ENCODE measurements around the gene ITIH6.
A peak's percentile ranks its signal among the peaks of the same experiment; 100 is the strongest.
"Not testable (repeated sequence)": the region's sequence is repeated elsewhere in the genome, so short reads cannot be mapped to it uniquely, and the experiment has no call there.

Gene ITIH6

DNA sequence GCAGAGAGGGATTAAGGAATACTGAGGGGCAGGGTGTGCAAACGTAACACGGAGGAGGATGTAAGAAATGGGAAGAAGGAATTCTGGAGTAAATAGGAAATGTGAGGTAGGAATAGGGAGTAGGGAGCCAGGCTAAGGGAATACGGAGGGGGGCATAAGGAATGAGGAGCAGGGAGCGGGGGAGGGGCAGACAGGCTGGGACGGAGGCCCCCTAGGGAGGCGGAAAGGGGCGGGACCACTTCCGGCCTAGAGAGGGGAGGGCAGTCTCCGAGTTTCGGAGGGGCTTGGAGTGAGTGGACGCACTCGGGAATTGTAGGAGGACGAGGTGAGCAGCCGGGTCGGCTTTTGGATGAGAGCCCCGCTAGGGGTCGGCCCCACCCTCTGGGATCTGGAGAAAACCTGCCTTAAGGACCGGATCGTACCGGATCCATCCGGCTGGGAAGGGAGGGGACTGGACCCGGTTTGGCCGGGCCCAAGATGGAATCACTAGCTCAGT is 10.1 kb upstream of the ITIH6 start:
- DNase-seq (ENCODE audit: low read depth, low spot score): peak; percentile 71

DNA sequence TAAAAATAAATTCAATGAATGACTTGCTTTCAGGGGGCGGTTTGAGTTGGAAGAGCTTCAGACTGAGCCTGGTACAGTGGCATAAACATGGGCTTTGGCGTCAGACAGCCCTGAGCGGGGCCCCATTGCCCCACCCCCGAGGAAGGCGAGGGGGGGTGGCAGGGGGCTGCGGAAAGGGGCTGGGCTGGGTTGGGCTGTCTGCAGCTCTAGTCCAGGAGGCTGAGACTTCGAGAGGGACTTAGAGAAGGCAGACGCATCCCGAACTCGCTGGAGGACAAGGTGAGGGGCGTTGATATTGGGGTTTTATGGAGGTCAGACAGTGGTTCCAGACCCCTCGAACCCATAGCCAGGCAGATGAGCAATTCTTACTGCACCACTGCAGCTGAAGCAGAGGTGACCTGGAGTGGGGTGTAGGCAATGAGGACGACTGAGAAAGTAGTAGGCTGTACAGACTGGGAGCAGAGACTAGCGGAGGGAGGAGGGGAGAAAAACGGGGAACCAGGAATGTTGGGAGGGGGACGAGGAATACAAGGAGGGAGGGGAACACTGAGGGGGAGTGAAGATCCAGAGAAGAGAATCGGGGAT is 9.6 kb upstream of the ITIH6 start, which contains the start of gene MAGED2:
MAGED2 (plus strand) TSS at position 222 of the 585 bp plus-strand sequence. CDS start 1,587 bp downstream, outside the sequence.
- peak; percentile 68 for DNase-seq (ENCODE audit: low read depth, low spot score)

DNA sequence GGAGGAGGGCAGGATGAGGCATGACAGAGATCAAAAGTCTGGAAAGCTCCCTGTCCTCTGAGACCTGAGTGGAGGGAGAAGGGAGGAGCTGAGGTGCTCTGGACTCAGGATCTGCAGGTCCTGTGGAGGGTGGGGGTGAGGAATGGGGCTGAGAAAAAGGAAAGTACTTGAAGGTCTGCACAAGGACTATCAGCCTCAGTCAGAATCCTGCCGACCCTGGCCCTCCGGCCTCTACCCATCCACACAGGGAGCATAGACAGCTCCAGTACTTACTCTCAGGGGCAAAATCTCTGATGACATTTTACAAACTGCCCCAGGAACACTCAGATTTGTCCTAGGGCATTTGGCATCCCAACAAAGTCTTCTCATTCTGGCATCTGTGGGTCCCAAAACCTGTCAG is 991 bp upstream of the ITIH6 start:
- DNase-seq (ENCODE audit: low read depth, low spot score): no peak

DNA sequence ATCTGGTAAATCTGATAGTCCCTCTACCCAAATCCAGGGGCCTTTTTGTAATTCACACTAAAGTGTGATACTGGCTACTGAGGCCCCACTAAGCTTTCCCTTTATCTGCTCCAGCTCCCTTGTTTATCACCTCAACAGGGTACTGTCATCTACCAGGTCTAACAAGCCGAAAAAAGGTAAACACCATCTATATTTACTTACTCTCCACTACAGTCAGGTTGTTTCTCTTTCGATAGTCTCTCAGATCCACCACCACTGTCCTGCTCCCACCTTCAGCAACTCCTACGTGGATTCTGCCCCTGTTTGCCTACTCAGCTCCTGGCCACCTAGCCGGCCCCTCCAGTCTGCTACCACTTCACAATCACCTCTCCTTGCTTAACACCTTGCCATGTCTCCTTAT is 3.3 kb downstream of the ITIH6 start:
- no peak for DNase-seq (ENCODE audit: low read depth, low spot score)

DNA sequence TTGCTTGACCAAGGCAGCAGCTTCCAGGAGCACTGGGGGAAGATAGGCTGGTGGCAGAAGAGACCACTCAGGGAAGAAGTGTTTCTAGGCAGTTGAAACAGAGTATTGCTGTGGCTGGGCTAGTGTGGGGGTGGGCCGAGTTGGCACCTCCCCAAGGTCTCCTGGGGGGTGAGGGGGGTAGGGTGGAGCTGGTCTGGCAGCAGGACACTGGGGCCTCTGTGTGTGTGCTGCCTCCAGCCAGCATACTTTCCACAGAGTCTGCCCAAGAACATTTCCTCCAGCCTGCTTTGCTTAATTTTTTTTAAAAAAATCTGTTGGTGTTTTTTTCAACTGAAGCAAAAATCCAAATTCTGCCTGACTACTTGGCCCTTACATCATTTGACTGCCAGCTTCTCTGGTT is 4.0 kb downstream of the ITIH6 start:
- DNase-seq (ENCODE audit: low read depth, low spot score): no peak

DNA sequence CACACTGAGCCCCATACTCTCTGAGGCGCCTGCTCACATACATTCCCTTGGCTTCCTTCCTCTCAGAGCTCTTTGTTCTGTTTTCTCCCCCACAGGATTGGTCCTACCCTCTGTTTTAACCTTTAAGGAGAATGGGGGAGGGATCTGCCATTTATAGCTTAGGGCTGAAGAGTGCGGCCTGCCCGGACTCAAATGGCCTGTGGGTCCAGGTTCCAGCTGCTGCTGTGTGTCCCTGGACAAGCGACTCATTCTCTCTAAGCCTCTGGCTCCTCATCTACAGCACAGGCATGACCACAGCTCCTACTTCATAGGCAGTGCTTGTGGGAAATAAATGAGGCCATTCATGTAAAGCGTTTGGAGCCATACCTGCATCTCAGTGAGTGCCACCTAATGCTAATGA is 8.7 kb downstream of the ITIH6 start:
- DNase-seq (ENCODE audit: low read depth, low spot score): not testable (repeated sequence)

DNA sequence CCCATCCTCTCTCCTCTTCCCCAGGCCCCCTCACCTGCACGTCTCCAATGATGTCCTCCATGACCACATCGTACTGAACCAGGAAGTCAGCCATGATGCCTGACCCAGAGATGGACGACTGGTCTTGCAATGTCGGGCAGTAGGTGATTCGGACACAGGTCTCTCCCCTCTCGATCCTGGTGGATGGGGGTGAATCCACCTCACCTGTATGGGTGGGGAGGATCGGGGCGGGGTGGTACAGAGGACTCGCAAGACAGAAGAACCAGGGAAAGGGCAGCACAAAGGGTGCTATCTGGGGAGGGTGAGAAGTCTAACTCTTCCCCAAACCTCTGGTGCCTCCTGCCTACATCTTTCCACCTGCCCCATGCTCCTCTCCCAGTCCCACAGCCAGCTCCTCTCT is 9.6 kb downstream of the ITIH6 start:
- DNase-seq (ENCODE audit: low read depth, low spot score): no peak

DNA sequence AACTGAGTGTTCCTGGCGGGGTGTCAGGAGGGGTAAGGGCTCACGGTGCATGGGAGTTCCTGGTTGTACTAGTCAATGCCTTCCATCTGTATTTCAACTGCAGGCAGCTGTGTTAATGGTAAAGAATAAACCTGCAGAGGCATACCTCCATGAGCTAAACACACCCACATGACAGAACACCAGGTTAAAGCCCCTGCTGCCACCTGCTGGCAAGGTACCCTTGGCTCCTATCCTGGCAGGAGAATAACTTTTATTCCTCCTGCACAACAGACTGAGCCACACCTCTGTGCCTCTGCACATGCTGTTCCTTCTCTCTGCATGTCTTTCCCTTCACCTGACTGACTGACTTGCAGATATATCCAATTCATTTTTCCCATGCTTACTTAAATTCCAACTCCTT is 11.1 kb downstream of the ITIH6 start:
- no peak for DNase-seq (ENCODE audit: low read depth, low spot score)

DNA sequence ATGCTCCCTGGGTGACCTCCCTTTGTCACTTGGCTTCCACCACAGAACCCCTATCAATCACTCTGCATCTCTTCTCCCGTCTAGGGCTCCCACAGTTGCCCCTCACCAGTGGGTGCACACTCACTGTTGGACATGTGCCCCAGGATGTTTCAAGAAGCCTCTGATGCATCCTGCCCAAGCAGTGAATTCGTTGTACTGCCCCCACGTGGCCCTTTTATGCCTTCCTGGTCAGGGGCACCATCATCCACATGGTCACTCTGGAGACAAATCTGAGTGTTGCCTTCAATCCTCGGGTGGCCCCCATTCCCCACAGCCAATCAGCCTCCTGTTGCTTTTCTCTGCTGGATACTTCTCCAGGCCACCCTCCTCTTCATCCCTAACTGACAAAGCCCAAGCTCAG is 12.2 kb downstream of the ITIH6 start:
- DNase-seq (ENCODE audit: low read depth, low spot score): no peak

DNA sequence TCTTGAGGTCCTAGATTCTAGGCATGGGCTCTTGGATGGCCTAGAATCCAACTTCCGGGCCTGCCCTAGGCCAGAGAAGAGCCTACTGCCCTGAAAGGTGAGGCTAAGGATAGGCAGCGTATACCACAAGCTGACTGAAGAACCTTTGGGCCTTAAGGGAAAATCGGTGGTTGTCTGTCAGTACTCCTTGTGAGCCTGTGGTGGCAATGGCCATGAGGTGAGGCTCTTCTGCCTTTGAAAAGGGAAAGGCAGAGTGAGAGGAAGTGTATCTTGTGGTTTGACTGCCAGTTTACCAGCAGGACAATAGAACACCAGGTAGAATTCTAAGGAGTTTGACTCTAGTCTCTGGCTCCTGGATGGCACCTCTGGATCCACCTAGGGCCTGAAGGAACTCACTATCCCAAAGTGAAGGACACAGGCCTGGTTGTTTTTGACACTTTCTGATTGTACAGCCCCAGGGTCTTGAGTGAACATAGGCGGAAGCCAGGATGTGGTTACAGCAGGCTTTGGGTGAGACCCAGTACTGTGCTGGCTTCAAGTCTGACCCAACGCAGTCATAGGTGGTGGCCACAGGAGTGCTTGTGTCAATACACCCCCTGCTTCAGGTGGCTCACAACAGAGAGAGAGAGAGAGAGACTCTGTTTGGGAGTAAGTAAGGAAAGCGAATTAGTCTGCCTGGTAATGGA is 20.9 kb downstream of the ITIH6 start:
- DNase-seq (ENCODE audit: low read depth, low spot score): no peak

DNA sequence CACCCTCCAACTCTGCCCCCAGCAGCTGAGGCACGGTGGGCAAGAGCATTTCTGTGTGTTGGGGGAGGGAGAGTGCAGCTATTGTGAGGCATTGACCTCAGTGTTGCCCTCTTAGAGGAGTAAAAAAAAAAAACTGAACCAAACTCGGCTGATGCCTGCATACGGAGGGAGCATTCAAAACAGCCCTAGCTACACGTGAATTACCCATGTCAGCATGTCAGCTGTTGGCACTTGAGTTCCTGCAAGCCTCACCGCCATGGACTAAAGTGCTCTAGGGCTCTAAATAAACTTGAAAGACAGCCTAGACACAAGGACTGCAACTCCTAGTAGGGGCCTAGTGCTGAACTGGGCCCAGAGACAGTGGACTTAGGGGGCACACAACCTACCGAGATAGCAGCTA is 22.0 kb downstream of the ITIH6 start:
- no peak for DNase-seq (ENCODE audit: low read depth, low spot score)

DNA sequence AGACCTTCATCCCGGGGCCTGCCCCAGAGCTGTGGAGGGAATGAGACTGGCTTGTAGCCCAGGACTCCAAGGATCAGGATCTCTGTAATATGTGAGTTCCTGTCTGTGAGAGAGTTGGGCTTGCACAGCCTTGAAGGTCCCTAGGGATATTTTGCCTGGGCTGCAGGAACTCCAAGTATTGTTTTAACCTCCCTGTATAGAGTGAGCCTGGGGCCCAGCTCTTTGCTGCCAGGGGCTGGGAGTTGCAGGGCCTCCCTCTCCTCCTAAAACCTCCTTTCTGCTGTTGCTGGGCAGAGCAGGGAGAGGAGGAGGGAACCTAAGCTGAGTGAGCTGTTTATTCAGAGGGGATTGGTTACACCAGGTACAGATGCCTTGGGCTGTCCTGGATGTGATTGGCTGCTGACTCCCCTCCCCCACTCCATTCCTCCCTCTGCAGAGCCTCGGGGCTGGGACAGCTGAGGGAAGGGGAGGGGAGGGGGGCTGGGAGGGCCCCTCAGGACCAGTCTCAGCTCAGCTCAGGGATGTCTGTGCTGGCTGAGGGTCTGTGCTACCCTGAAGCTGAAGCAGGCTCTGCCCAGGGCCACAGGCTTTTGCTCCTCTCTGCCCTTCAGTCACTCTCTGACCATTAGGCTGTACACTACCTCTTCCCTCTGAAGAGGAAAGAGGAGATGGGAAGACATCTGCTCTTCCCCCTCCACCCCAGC is 23.5 kb downstream of the ITIH6 start:
- DNase-seq (ENCODE audit: low read depth, low spot score): peak; percentile 8

DNA sequence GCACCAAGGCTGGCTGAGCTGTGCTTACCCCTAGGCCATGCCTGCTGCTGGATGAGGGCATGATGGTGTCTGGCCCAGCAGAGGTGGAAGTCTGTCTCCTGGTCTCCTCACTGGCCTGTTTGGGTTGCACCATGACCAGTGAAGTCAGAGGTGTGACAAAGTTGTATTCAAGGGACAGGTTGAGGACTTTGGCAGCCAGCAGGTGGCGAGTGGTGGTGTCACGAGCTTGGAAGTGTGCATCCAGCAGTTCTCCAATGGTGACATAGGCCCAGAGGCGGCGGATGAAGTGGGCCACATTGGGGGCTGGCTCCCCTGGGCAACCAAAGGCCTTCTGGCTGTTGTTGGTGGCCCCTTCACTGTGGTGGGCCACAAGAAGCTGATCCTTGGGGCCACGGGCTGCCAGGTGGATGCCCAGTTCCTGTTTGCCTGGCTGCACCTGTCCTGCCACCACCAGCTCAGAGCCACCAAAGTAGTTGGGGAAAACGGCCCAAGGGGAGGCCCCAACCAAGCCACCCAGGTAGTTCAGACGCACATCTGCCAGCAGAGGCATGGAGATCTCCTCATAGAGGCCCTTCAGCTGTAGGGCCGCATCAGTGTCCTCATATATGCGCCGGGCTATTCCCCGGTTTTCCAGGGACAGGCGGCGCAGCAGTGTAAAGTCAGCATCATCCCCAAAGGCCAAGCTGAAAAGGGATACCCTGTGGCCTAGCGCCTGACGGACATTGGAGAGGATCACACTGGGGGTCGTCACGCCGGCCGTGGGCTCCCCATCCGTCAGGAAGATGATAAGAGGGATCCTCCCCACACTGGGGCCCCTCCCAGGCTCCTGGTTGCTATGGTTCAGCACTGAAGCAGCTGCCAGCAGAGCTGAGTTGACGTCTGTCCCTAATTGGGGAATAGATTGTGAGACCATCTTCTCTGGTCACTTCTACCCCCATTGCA is 39.7 kb downstream of the ITIH6 start:
- DNase-seq (ENCODE audit: low read depth, low spot score): no peak

DNA sequence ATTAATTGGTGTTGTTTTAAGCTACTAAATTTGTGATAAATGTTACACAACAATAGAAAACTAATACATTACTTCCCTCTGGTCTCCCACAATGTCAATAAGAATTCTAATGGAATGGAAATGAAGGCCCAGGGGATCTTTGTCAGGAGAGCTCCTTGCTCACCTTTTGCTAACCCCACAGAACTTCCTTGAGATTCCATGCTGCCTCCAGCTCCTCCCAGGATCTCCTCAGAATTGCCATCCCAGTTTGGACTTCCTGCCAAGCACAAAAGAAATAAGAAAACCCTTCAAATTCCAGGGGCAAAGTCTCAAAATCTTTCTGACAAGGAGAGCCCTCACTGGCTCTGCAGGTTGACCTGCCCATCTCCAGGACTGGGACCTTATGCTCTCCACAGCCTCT is 43.2 kb downstream of the ITIH6 start:
- no peak for DNase-seq (ENCODE audit: low read depth, low spot score)

DNA sequence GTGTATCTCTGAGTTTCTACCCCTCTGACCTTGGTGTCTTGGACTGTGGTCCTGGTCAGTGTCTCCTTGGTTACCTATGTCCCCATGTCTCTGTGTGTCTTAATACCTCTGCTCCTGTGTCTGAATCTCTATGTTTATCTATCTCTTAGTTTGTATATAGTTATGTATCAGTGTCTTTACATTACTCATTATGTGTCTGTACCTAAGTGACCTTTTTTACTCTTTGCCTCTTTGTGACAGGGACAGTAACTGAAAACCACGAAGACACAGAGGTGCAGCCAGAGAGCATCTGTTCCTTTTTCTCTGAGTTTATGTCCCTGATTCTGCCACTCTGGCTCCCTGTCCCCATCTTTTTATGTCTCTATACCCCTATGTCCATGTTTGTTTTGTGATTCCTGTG is 49.4 kb downstream of the ITIH6 start:
- no peak for DNase-seq (ENCODE audit: low read depth, low spot score)

DNA sequence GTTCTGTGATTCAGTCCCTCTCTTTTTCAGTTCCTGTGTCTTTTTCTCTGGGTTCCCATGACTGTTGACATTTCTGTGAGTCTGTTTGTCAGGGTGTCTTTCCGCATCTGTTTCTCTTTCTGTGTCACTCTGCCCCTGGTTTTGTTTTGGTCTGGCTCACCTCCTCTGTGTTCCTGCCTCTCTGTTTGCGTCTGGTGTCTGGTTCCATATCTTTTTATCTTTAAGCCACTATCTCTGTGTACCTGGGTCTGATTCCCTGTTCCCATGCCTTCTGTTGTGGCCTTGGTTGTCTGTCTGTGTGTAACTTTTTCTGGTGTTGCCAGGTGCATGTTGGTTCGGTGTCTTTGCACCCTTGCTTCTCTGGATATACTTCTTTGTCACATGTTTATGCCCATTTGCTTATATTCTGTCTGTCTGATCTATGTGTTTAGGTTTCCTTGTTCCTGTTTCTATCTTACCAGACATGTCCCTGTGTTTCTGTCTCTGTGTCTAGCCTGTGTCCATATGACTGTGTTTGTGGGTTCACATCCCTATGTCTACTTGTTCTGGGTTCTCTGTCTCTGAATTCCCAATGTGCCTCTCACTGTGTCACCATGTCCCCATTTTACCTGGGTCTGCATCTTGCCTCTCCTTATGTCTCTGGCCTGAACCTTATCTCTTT is 50.2 kb downstream of the ITIH6 start:
- DNase-seq (ENCODE audit: low read depth, low spot score): no peak

DNA sequence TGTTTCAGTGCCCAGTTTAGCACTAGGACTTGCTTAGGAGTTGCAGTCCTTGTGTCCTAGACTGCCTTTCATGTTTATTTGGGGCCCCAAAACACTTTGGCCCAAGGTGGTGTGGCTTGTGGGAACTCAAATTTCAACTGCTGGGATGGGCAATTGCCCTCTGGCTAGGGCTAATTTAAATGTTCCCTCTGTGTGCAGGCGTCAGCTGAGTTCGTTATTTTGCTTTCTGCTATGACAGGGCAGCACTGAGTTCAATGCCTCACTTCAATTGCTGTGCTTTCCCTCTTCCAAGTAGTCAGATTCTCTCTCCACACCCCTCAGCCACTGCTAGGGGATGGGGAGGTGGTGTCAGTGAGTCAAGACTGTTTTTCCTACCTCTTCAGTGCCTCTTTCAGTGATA is 51.1 kb downstream of the ITIH6 start:
- DNase-seq (ENCODE audit: low read depth, low spot score): no peak

DNA sequence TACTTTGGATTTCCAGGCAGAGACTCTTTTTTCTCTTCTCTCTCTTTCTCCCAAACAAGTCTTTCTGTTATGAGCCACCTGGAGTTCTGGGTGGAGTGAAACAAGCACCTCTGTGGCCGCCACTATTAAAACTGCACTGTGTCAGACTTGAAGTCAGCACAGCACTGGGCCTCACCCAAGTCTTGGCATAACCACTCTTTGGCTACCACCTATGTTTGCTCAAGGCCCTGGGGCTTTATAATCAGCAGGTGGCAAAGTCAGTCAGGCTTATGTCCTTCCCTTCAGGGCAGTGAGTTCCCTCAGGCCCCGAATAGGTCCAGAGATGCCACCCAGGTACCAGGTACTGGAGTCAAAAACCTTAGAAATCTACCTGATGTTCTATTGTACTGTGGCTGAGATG is 52.4 kb downstream of the ITIH6 start:
- no peak for DNase-seq (ENCODE audit: low read depth, low spot score)

DNA sequence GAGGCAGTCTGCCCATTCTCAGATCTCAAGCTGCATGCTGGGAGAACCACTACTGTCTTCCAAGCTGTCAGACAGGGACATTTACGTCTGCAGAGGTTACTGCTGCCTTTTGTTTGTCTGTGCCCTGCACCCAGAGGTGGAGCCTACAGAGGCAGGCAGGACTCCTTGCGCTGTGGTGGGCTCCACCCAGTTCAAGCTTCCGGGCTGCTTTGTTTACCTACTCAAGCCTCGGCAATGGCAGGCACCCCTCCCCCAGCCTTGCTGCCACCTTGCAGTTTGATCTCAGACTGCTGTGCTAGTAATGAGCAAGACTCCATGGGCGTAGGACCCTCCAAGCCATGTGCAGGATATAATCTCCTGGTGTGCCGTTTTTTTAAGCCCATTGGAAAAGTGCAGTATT is 59.5 kb downstream of the ITIH6 start:
- DNase-seq (ENCODE audit: low read depth, low spot score): not testable (repeated sequence)

DNA sequence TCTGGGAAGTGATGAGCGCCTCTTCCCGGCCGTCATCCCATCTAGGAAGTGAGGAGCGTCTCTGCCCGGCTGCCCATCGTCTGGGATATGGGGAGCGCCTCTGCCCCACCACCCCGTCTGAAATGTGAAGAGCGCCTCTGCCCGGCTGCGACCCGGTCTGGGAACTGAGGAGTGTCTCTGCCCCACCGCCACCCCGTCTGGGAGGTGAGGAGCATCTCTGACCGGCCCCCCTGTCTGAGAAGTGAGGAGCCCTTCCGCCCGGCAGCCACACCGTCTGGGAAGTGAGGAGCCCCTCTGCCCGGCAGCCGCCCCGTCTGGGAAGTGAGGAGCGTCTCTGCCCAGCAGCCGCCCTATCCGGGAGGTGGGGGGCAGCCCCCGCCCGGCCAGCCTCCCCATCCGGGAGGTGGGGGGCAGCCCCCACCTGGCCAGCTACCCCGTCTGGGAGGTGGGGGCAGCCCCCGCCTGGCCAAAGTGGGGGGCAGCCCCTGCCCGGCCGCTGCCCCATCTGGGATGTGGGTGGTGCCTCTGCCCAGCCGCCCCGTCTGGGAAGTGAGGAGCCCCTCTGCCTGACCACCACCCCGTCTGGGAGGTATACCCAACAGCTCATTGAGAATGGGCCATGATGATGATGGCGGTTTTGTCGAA is 61.6 kb downstream of the ITIH6 start:
- DNase-seq (ENCODE audit: low read depth, low spot score): not testable (repeated sequence)

DNA sequence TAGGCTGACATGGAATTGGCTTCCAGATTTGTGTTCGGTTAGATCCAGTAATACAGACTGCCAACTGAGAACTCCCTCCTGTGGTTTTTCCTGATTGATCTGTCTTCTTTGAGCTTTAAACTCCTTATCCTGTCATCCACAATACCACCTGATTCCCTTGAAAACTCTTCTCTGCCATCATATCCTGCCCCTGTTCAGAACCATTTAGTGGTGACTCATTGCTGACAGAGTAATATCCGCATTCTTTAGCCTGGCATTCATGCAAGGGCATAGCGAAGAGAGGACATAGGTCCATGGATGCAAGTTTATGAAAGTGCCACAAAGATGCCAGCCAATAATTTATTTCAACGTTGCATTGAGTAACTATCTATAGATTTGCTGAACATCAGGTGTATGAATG is 76.6 kb downstream of the ITIH6 start:
- DNase-seq (ENCODE audit: low read depth, low spot score): no peak
